ENCODE measurements around the gene WNT7B. TPM values are rescaled to one million over a fixed set of nuclear protein-coding genes. Genes with fewer than 3 reads are reported as not detected.

Gene WNT7B
- total and polyA plus RNA-seq, 2 donors (not counting 1 experiment from before 2014, with no cell fraction given): 0.22 to 0.67 TPM

- CTCF ChIA-PET: interaction anchor here (0.6 to 20.6 kb wide), 3 partner anchors 14 to 106 kb away, joined by 3 to 533 read pairs (median 3); no protein-coding TSS in a partner anchor
- H3K4me3 Mint-ChIP-seq: no peak overlapping the region
- no peaks in the 10 kb centered on the region for H3K36me3 ChIP-seq (replicated peaks in 1 of 2; ENCODE audit: control extremely low read depth in 1 of 2, control insufficient read depth in 1 of 2, extremely low read depth in 1 of 2, insufficient read depth in 2 of 2, low read length in 1 of 2)
Measured at GRCh38 chr22:46010207-46010867, 33.4 kb upstream of the WNT7B start.

More at GRCh38 chr22:46010207-46010867, 33.4 kb upstream of the WNT7B start:
- Histone ChIP-seq H3K9ac (ENCODE audit: low read length) (no peak overlapping the region), H3K4me3 (ENCODE audit: control extremely low read depth in 1 of 5, extremely low read depth in 1 of 5, insufficient read depth in 1 of 5, low read depth in 2 of 5, low read length in 4 of 5) (no peak overlapping the region), H3K4me1 (ENCODE audit: control insufficient read depth in 2 of 2, insufficient read depth in 2 of 2, low read length in 2 of 2) (peaks cover 6 to 26% of the 10 kb centered on the region in 2 donors), H4K20me1 (ENCODE audit: control insufficient read depth, insufficient read depth, low read length, poor library complexity, severe bottlenecking) (no peaks in the 10 kb centered on the region), H3K9me3 (ENCODE audit: control extremely low read depth in 1 of 3, control insufficient read depth in 2 of 3, insufficient read depth in 1 of 3, low read length in 2 of 3) (peaks cover 0 to 11% (median 9%) of the 10 kb centered on the region in 3 donors), H3K4me2 (replicated peaks; ENCODE audit: low read depth, low read length, poor library complexity, severe bottlenecking) (no peak overlapping the region), H3K79me2 (ENCODE audit: control insufficient read depth, insufficient read depth, low read length) (no peaks in the 10 kb centered on the region), H3K27ac (ENCODE audit: low read length in 2 of 2) (no peak overlapping the region), H2AFZ (ENCODE audit: insufficient read depth, low read depth, low read length, poor library complexity, severe bottlenecking) (no peak overlapping the region), H3K27me3 (replicated peaks in 1 of 4; ENCODE audit: control extremely low read depth in 1 of 4, control insufficient read depth in 3 of 4, insufficient read depth in 4 of 4, low read length in 3 of 4) (peaks cover 0 to 10% (median 0%) of the 10 kb centered on the region in 4 experiments)
- Mint-ChIP-seq H3K27me3 (no peaks in the 10 kb centered on the region), H3K9me3 (ENCODE audit: insufficient read depth) (peaks cover 7% of the 10 kb centered on the region), H3K27ac (no peak overlapping the region), H3K4me1 (peaks cover 14% of the 10 kb centered on the region)
- no peak for TF ChIP-seq EZH2 (IDR thresholded peaks at IDR 0.05; ENCODE audit: borderline replicate concordance, insufficient read depth, low read depth, low read length, poor library complexity, severe bottlenecking)
- no peak for TF ChIP-seq CTCF (IDR thresholded peaks at IDR 0.05)
- 93% methylated on average over 3 of the region's 8 CpGs for WGBS (ENCODE audit: insufficient coverage)
- POLR2A ChIA-PET: no interaction called here
- DNase-seq (no peak), ATAC-seq (ENCODE audit: low read depth) (no peak)
- intact Hi-C loops (cut with micrococcal nuclease): loop anchor here (5.0 kb wide), 1 partner anchor 47 kb away; no protein-coding TSS in a partner anchor

Measured in B cell (primary cell).